BE2C (cell line): ENCODE results near the gene ZNF91.
"Not testable (repeated sequence)": the region's sequence is repeated elsewhere in the genome, so short reads cannot be mapped to it uniquely, and the experiment has no call there.

Experiments used
- DNase-seq: peaks from one replicate; pipeline ENCODE4 v3.0.0-alpha.2; 2020
- H3K27me3 ChIP-seq: fragments of 250-450 bp; sonication (Bioruptor Pico); 2 replicates; pipeline ENCODE4 v1.5.1; 2020; ENCODE audit warnings: mild to moderate bottlenecking
- H3K36me3 ChIP-seq: fragments of 250-450 bp; sonication (Bioruptor Pico); 2 replicates; pipeline ENCODE4 v1.5.1; 2020; ENCODE audit warnings: mild to moderate bottlenecking
- H3K4me1 ChIP-seq: fragments of 250-450 bp; sonication (Bioruptor Pico); 2 replicates; pipeline ENCODE4 v1.5.1; 2020
- H3K4me3 ChIP-seq: 2 replicates; pipeline ENCODE4 v1.5.1; 2011; ENCODE audit warnings: low read depth, low read length
- H3K9me3 ChIP-seq: fragments of 250-450 bp; sonication (Bioruptor Pico); 2 replicates; pipeline ENCODE4 v1.5.1; 2020
- CTCF ChIP-seq: IDR thresholded peaks from 2 replicates; pipeline ENCODE4 v1.5.1; 2012; ENCODE audit warnings: mild to moderate bottlenecking, low read depth, low read length

Gene ZNF91

GRCh38 chr19:23403052-23403451 is 7.8 kb upstream of the ZNF91 start:
- no peak overlapping the region for H3K4me3 ChIP-seq
- no peak for DNase-seq
- H3K9me3 ChIP-seq: no peaks in the 10 kb centered on the region; the same call in 1 of the 2 replicates
- H3K4me1 ChIP-seq: no peaks in the 10 kb centered on the region
- no peak for TF ChIP-seq CTCF
- no peaks in the 10 kb centered on the region for H3K27me3 ChIP-seq
- H3K36me3 ChIP-seq: no peaks in the 10 kb centered on the region

GRCh38 chr19:23402388-23402787 is 7.1 kb upstream of the ZNF91 start:
- no peak overlapping the region for H3K4me3 ChIP-seq
- H3K36me3 ChIP-seq: no peaks in the 10 kb centered on the region
- no peak for TF ChIP-seq CTCF
- H3K9me3 ChIP-seq: no peaks in the 10 kb centered on the region
- no peaks in the 10 kb centered on the region for H3K27me3 ChIP-seq
- H3K4me1 ChIP-seq: no peaks in the 10 kb centered on the region
- no peak for DNase-seq

GRCh38 chr19:23401086-23401610 is 5.9 kb upstream of the ZNF91 start:
- DNase-seq: no peak
- Histone ChIP-seq H3K4me1 (no peaks in the 10 kb centered on the region), H3K4me3 (no peak overlapping the region), H3K9me3 (no peaks in the 10 kb centered on the region), H3K36me3 (no peaks in the 10 kb centered on the region), H3K27me3 (no peaks in the 10 kb centered on the region)
- no peak for TF ChIP-seq CTCF

GRCh38 chr19:23399443-23399842 is 4.2 kb upstream of the ZNF91 start:
- no peak for TF ChIP-seq CTCF
- Histone ChIP-seq H3K4me3 (no peak overlapping the region), H3K9me3 (no peaks in the 10 kb centered on the region), H3K36me3 (no peaks in the 10 kb centered on the region), H3K27me3 (no peaks in the 10 kb centered on the region), H3K4me1 (no peaks in the 10 kb centered on the region)
- no peak for DNase-seq

GRCh38 chr19:23395722-23396117 is 449 bp upstream of the ZNF91 start:
- DNase-seq, H3K4me3 ChIP-seq, H3K36me3 ChIP-seq, H3K27me3 ChIP-seq, H3K9me3 ChIP-seq, H3K4me1 ChIP-seq: not testable (repeated sequence)

- peaks cover 6% of the 10 kb centered on the region; the same call in 1 of the 2 replicates for H3K36me3 ChIP-seq
- H3K4me1 ChIP-seq: no peaks in the 10 kb centered on the region
- H3K9me3 ChIP-seq: no peaks in the 10 kb centered on the region
- no peaks in the 10 kb centered on the region for H3K27me3 ChIP-seq
- DNase-seq: no peak
- TF ChIP-seq CTCF: no peak
- H3K4me3 ChIP-seq: peak overlapping the region; percentile 94
Measured at GRCh38 chr19:23394511-23394910, 760 bp downstream of the ZNF91 start.

GRCh38 chr19:23393121-23393520 is 2.1 kb downstream of the ZNF91 start:
- TF ChIP-seq CTCF: no peak
- Histone ChIP-seq H3K4me3 (no peak overlapping the region), H3K27me3 (no peaks in the 10 kb centered on the region), H3K9me3 (no peaks in the 10 kb centered on the region), H3K36me3 (peaks cover 7% of the 10 kb centered on the region; the same call in 1 of the 2 replicates), H3K4me1 (no peaks in the 10 kb centered on the region)
- no peak for DNase-seq
